ENCODE results near the gene POLR1H. TPM values are rescaled to one million over a fixed set of nuclear protein-coding genes. Genes with fewer than 3 reads are reported as not detected.

POLR1H gene
- total RNA-seq, 2 experiments from 2014 or later: 53.0 to 58.1 TPM

DNA sequence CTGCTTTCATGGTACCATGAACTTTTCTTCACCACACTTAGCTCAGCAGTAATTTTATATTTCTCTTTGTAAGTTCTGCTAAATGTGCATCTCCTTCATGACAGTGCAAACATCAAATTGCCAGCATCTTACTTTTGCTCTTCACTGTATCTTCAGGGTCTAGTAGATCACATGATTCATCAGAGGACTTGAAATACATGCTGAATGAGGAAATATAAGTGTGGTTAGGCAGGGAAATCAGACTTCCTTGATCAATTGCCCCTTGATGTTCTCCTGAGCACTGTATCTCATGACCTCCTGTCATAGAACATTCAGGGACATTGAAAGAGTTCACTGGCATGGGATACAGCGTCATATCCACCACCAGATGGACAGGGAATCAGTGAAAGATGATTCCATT, 25.3 kb upstream of the POLR1H start:
- Mint-ChIP-seq H3K36me3 (ENCODE audit: low read depth) (peaks cover 21% of the 10 kb centered on the region), H3K4me3 (no peak overlapping the region), H3K4me1 (ENCODE audit: low read depth) (no peaks in the 10 kb centered on the region), H3K9me3 (no peaks in the 10 kb centered on the region), H3K27me3 (no peaks in the 10 kb centered on the region), H3K27ac (no peak overlapping the region)
- TF ChIP-seq, protein P1, sequence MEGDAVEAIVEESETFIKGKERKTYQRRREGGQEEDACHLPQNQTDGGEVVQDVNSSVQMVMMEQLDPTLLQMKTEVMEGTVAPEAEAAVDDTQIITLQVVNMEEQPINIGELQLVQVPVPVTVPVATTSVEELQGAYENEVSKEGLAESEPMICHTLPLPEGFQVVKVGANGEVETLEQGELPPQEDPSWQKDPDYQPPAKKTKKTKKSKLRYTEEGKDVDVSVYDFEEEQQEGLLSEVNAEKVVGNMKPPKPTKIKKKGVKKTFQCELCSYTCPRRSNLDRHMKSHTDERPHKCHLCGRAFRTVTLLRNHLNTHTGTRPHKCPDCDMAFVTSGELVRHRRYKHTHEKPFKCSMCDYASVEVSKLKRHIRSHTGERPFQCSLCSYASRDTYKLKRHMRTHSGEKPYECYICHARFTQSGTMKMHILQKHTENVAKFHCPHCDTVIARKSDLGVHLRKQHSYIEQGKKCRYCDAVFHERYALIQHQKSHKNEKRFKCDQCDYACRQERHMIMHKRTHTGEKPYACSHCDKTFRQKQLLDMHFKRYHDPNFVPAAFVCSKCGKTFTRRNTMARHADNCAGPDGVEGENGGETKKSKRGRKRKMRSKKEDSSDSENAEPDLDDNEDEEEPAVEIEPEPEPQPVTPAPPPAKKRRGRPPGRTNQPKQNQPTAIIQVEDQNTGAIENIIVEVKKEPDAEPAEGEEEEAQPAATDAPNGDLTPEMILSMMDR (IDR thresholded peaks at IDR 0.05): no peak
- ChIA-PET CTCF (interaction anchor here (1.1 kb wide), 1 partner anchor 96 kb away, joined by 3 read pairs; no protein-coding TSS in a partner anchor), POLR2A (no interaction called here)
- DNase-seq (no peak), ATAC-seq (no peak)
- intact Hi-C loops (cut with micrococcal nuclease): no loop called here

DNA sequence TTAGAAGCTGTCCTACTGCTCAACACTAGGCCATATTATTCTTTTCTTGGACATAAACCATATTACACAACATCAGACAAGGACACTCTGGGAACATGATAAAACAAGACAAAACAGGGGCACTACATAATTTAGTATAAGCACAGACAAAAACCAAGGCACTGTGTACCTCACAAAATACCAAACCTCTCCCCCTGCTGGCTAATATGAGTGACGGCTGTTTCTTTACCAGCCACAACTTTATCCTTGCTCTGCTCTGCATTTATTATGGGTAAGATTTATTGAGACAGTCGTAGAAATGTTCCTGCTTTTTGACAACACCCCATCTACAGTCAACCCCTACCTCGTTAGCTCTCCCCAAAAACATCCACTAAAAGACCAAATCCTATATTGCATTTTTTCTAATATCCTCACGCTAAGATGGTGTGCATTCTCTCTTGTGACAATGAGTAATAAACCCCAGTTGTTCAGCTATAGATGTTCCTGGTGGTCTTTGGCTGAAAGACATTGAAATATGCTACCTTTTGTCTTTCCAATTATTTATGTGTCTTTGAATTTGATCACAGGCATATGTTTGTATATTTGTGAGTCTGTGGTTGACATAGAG, 23.8 kb upstream of the POLR1H start:
- H3K27ac Mint-ChIP-seq: no peak overlapping the region
- CTCF ChIA-PET: interaction anchor here (0.5 to 1.3 kb wide), 5 partner anchors 13 to 193 kb away, joined by 3 to 5 read pairs (median 3); partner anchors contain the start of gene POLR1H
- H3K4me1 Mint-ChIP-seq (ENCODE audit: low read depth): peaks cover 1% of the 10 kb centered on the region
- peaks cover 18% of the 10 kb centered on the region for H3K36me3 Mint-ChIP-seq (ENCODE audit: low read depth)
- intact Hi-C loops (cut with micrococcal nuclease): no loop called here
- POLR2A ChIA-PET: interaction anchor here (0.7 kb wide), 1 partner anchor 165 kb away, joined by 3 read pairs; no protein-coding TSS in a partner anchor
- no peaks in the 10 kb centered on the region for H3K27me3 Mint-ChIP-seq
- no peak for DNase-seq
- no peak overlapping the region for H3K4me3 Mint-ChIP-seq
- TF ChIP-seq, protein P1 (IDR thresholded peaks at IDR 0.05): peak; percentile 47
- ATAC-seq: no peak
- H3K9me3 Mint-ChIP-seq: no peaks in the 10 kb centered on the region

DNA sequence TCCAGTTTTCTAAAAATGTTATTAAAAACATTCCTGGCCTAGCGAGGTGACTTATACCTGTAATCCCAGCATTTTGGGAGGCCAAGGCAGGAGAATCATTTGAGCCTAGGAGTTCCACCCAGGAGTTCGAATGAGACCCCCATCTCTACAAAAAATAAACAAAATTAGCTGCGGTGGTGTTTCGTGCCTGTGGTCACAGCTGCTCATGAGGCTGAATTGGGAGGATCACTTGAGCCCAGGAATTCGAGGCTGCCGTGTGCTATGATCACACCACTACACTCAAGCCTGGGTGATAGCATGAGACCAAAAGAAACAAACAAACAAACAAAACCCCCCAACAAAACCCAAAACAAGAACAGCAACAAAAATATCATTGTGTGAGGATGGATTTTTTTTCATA, 19.8 kb upstream of the POLR1H start:
- no peak for ATAC-seq
- no peaks in the 10 kb centered on the region for H3K9me3 Mint-ChIP-seq

DNA sequence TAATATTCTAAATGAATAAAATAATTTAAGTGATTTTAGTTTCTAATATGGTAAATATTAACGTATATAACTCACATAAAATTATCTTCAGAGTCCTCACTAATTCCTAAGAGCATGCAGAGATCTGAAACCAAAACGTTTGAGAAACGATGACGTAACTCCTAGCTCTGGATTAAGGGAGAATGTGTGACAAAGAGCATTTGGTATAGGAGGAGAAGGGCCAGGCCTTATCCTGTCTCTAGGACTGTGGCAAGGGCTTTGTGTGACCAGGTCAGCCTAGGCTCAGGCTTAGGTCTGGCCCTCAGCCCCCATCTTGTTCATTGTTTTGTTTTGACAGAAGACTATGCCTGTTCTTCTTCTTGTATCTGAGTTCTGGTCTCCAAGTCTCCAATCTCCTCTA, 19.2 kb upstream of the POLR1H start:
- Mint-ChIP-seq H3K36me3 (ENCODE audit: low read depth) (peaks cover 11% of the 10 kb centered on the region), H3K27me3 (no peaks in the 10 kb centered on the region), H3K4me1 (ENCODE audit: low read depth) (peaks cover 22% of the 10 kb centered on the region), H3K27ac (no peak overlapping the region), H3K9me3 (no peaks in the 10 kb centered on the region), H3K4me3 (no peak overlapping the region)
- DNase-seq: no peak
- ChIA-PET POLR2A (interaction anchor here (0.7 kb wide), 1 partner anchor 19 kb away, joined by 4 read pairs; no protein-coding TSS in a partner anchor), CTCF (interaction anchor here (0.7 kb wide), 1 partner anchor 83 kb away, joined by 3 read pairs; no protein-coding TSS in a partner anchor)
- TF ChIP-seq, protein P1 (IDR thresholded peaks at IDR 0.05): no peak
- no peak for ATAC-seq
- intact Hi-C loops (cut with micrococcal nuclease): no loop called here

More for the DNA sequence above, 19.8 kb upstream of the POLR1H start:
- Mint-ChIP-seq H3K27me3 (no peaks in the 10 kb centered on the region), H3K36me3 (ENCODE audit: low read depth) (peaks cover 11% of the 10 kb centered on the region), H3K4me1 (ENCODE audit: low read depth) (peaks cover 21% of the 10 kb centered on the region), H3K27ac (no peak overlapping the region), H3K4me3 (no peak overlapping the region)
- CTCF ChIA-PET: interaction anchor here (1.1 kb wide), 1 partner anchor 27 kb away, joined by 4 read pairs; no protein-coding TSS in a partner anchor
- TF ChIP-seq, protein P1 (IDR thresholded peaks at IDR 0.05): no peak
- intact Hi-C loops (cut with micrococcal nuclease): no loop called here
- POLR2A ChIA-PET: no interaction called here
- DNase-seq: no peak

DNA sequence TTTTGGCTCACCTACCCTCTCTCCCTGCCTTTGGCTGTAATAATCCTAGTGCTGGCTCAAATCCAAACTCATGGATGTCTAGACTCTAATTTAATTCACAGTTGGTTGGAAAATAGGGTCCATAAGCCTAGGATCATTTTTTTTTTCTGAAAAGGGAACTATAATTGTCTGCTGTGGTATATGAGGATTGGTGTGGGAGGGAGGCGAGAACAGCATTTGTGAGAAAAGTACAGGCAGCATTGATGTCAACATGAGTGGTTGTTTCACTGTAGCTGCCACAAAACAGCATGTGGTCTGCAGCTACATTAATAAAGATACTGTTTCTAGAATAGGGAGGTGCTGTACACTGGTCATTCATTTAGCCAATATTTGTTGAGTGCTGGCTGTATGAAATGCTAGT, 18.6 kb upstream of the POLR1H start:
- CTCF ChIA-PET: interaction anchor here (0.7 kb wide), 1 partner anchor 82 kb away, joined by 3 read pairs; no protein-coding TSS in a partner anchor
- no peaks in the 10 kb centered on the region for H3K9me3 Mint-ChIP-seq
- H3K27ac Mint-ChIP-seq: peak overlapping the region; percentile 3
- no peak overlapping the region for H3K4me3 Mint-ChIP-seq
- intact Hi-C loops (cut with micrococcal nuclease): no loop called here
- POLR2A ChIA-PET: no interaction called here
- H3K27me3 Mint-ChIP-seq: no peaks in the 10 kb centered on the region
- ATAC-seq (peak; percentile 45), DNase-seq (no peak)
- peaks cover 28% of the 10 kb centered on the region for H3K4me1 Mint-ChIP-seq (ENCODE audit: low read depth)
- TF ChIP-seq, protein P1 (IDR thresholded peaks at IDR 0.05): no peak
- H3K36me3 Mint-ChIP-seq (ENCODE audit: low read depth): peaks cover 15% of the 10 kb centered on the region

Measured in activated CD8-positive, alpha-beta T cell treated with anti-CD3 and anti-CD28 coated beads for 36 hours (primary cell).